Endothelial cell of umbilical vein (primary cell): ENCODE results near the gene CTSE.

Source experiments
- EZH2 ChIP-seq: IDR thresholded peaks from 2 replicates; pipeline ENCODE4 v1.6.1; 2012; ENCODE audit warnings: borderline replicate concordance, low read depth, mild to moderate bottlenecking, moderate library complexity, low read length, inconsistent platforms; ENCODE audit not compliant: severe bottlenecking
- FOS ChIP-seq: IDR thresholded peaks from 2 replicates; pipeline ENCODE4 v1.6.1; 2011; ENCODE audit warnings: mild to moderate bottlenecking, low read length, moderate library complexity, borderline replicate concordance; ENCODE audit not compliant: insufficient read depth
- JUN ChIP-seq: IDR thresholded peaks from 2 replicates; pipeline ENCODE4 v1.6.1; 2011; ENCODE audit warnings: borderline replicate concordance, low read depth; ENCODE audit not compliant: insufficient read length, insufficient read depth
- MAX ChIP-seq: IDR thresholded peaks from 2 replicates; pipeline ENCODE4 v1.6.1; 2011; ENCODE audit not compliant: insufficient read depth, insufficient read length
- MYC ChIP-seq: IDR thresholded peaks from one replicate; pipeline ENCODE4 v1.6.1; 2011; ENCODE audit warnings: mild to moderate bottlenecking, low read depth, low read length
- POLR2A ChIP-seq: IDR thresholded peaks from 2 replicates; pipeline ENCODE4 v1.6.1; 2012; ENCODE audit warnings: low read depth, mild to moderate bottlenecking, control low read depth, low read length
- POLR2AphosphoS5 ChIP-seq: IDR thresholded peaks from 2 replicates; pipeline ENCODE4 v1.6.1; 2012; ENCODE audit warnings: low read depth, mild to moderate bottlenecking, control low read depth, low read length, moderate library complexity; ENCODE audit not compliant: insufficient read depth
- TF ChIP-seq, protein P1 (sequence below), 2 donors: IDR thresholded peaks; 1 replicate in 1 of 2; 2 replicates in 1 of 2; pipeline ENCODE4 v1.5.1; 2011; ENCODE audit warnings: low read length in 2 of 2, mild to moderate bottlenecking in 2 of 2, moderate library complexity in 2 of 2, control low read depth in 1 of 2, inconsistent platforms in 1 of 2, low read depth in 1 of 2; ENCODE audit not compliant: insufficient read depth in 1 of 2; ENCODE audit errors: extremely low read depth in 1 of 2

DNA sequence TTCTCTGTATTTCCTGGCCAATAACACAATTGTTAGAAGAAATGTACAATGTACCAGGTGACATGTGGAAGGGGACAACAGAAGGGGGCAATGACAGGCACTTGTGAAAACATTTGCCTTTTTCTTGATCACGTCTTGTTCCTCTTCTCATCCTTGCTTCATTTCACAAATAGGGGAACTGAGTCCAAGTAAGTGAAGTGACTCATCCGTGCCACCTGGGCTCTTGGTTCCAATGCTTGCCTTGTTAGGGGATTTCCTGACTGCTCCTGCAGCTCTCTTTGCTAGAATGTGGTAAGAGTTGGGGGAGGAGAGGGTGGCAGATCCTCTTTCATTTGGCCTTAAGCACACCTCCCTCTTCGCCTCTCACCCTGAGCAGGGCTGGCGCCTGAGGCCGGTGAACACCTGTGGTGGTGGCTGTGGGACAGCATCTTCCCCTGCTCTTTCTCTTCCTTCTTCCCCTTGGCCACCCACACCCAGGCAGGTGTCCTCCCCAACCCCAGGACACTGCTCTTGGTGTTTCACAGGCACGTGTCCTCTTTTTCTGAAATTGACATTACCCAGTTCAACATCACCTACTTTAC lies 27.1 kb upstream of the CTSE start:
- TF ChIP-seq EZH2 (no peak), POLR2AphosphoS5 (no peak), MAX (no peak), MYC (no peak), JUN (no peak), POLR2A (no peak), FOS (no peak)
- TF ChIP-seq, protein P1, sequence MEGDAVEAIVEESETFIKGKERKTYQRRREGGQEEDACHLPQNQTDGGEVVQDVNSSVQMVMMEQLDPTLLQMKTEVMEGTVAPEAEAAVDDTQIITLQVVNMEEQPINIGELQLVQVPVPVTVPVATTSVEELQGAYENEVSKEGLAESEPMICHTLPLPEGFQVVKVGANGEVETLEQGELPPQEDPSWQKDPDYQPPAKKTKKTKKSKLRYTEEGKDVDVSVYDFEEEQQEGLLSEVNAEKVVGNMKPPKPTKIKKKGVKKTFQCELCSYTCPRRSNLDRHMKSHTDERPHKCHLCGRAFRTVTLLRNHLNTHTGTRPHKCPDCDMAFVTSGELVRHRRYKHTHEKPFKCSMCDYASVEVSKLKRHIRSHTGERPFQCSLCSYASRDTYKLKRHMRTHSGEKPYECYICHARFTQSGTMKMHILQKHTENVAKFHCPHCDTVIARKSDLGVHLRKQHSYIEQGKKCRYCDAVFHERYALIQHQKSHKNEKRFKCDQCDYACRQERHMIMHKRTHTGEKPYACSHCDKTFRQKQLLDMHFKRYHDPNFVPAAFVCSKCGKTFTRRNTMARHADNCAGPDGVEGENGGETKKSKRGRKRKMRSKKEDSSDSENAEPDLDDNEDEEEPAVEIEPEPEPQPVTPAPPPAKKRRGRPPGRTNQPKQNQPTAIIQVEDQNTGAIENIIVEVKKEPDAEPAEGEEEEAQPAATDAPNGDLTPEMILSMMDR (IDR thresholded peaks at IDR 0.05; ENCODE audit: extremely low read depth in 1 of 2, insufficient read depth in 1 of 2, low read depth in 1 of 2, low read length in 2 of 2), result no peak
